HG02759 (cell line): ENCODE measurements around the gene SCN11A.
"Not testable (repeated sequence)": the region's sequence is repeated elsewhere in the genome, so short reads cannot be mapped to it uniquely, and the experiment has no call there.

ENCODE experiments used
- ATAC-seq: cut with Tn5 transposase; IDR thresholded peaks from one replicate; pipeline ENCODE4 v1.9.1; 2021; ENCODE audit warnings: mild to moderate bottlenecking, moderate library complexity; ENCODE audit not compliant: unreplicated experiment

SCN11A gene

DNA sequence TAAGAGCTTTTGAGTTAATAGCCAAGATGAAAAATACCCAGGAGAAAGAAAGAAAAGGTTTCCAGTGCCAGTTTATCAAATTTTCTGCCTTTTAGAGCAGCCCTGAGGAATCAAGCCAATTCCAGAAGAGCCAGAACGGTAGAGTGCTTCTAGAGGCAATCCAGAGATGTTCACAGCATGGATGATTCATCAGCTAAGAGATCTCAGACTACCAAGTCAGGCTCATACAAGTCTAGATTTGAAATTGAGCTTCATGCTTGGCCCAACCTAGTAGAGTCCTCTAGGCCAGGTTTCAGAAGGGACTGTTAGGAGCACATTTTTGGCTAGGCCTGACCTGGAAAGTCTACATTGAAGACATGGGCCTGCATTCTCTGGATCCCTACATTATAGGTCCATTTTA, 15.5 kb upstream of the SCN11A start:
- ATAC-seq, result no peak

DNA sequence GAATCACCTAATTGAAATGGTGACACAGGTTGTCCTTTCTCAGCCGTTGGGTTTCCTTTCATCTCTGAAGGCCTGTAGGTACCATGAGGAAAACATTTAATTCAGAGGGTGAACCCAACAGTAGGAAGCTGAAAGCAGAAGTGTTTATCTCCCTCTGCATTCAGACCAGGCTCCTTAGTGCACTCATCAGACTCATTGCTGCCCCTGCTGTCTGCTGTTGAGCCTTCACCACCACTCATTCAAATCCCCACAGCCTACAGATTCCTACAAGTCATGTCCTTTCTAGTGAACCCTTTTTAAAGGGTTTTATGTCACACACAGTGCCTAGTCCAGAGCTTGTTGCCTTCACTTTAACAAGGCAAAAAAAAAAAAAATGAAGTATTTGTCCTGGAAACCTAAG, 13.5 kb upstream of the SCN11A start:
- peak; percentile 99 for ATAC-seq

DNA sequence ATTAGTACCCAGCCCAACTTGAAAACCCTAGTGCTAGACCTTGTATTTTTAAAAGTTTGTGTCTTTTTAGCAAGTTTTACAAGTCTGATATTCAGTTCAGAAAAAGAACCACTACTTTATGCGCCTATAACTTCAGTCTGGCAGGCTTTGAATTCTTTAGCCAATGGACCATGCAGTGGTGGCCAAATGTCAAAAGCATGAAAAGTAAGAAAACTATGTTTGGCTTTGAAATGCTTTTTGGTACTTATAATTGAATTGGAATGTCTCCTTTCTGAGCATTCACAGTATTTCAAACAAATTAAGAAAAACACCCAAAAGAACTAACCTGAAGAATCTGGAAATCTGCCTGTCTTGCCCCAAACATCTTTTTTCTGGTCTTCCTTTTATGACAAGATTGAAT, 12.9 kb upstream of the SCN11A start:
- no peak for ATAC-seq

DNA sequence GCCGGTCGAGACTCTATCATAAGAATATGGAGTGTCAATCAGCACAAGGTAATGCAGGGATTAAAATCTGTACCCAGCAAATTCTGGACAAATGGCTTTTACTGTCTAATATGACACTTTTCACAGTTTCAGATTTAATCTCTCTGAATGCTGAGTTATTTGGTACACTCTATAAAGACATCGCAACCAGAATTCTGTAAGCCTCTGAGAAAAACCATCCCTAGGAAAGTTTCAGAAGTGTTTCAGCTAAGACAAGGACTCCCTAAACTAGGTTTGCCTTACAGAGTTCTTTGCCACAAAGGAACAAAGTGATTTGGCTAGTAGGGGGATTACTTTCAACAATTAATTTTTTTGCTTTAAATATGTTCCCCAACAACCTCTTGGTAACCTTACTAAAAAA, 11.4 kb upstream of the SCN11A start:
- ATAC-seq, result no peak

DNA sequence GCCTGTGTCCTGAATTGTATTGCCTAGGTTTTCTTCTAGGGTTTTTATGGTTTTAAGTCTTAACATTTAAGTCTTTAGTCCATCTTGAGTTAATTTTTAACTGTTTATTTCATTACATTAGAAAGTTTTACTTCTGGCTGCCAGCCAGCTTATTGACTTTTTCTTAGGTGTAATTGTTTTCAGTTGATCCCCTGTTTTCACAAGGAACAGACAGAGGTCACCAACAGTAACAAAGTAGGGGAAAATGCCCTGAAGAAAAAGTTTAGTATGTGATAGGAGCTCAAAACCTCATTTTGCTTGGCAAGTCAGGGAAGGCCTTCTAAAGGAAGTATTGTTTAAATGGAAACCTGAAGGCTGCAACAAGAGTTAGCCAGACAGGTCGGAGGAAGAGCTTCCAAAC, 10.4 kb upstream of the SCN11A start:
- ATAC-seq, result no peak

DNA sequence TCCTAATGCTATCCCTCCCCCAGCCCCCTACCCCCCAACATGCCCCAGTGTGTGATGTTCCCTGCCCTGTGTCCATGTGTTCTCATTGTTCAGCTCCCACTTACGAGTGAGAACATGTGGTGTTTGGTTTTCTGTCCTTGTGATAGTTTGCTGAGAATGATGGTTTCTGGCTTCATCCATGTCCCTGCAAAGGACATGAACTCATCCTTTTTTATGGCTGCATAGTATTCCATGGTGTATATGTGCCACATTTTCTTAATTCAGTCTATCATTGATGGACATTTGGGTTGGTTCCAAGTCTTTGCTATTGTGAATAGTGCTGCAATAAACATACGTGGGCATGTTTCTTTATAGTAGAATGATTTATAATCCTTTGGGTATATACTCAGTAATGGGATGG, 9.5 kb upstream of the SCN11A start:
- ATAC-seq, result not testable (repeated sequence)

DNA sequence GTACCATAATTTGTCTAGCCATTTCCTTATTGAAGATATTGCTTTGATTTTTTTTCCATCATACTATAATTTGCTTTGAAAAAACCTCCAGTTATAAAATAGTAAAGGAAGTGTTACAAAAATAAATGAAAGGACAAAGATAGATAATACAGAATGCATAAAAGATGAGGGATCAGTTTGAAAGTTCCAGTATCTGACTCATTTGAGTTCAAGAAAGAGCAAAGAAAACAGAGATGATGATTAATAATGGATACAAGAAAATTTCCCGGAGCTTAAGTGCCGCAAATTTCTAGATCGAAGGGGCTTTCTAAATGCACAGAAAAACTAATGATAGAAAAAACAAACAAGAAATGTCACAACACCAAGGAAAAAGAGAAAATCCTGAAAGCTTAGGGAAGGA, 4.4 kb upstream of the SCN11A start:
- ATAC-seq, result no peak

DNA sequence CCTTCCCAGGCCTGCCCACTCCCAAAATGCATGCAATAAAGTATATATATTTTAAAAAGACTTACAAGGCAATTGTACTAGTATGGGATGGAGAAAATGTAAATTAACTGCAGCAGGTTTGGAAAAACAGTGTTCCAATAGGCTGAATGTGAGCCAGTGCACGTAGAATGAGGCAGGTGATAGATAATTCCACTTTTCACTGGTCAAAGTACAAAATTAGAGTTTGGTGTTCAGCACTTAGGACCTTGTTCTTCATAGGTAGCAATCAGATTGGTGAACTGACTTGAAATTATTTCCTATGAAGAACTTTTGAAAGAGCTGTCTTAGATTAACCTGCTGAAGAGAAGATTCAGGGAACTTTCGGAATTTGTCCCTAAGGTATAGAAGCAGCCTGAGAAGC, 2.0 kb upstream of the SCN11A start:
- ATAC-seq, result no peak

DNA sequence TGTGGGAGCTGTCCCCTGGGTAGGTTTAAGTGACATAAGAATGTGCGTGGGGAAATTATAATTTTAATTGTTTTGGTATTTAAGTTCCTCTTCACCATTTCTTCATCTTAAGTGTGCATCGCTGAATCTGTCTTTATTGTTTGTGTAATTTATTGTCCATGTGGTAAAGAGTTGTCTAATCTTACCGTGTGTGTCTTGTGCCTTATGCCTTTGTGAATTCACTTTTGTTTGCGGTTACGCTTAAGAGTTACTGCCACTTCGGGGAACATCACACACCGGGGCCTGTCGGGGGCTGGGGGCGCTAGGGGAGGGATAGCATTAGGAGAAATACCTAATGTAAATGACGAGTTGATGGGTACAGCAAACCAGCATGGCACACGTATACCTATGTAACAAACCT, 839 bp upstream of the SCN11A start:
- ATAC-seq, result no peak

DNA sequence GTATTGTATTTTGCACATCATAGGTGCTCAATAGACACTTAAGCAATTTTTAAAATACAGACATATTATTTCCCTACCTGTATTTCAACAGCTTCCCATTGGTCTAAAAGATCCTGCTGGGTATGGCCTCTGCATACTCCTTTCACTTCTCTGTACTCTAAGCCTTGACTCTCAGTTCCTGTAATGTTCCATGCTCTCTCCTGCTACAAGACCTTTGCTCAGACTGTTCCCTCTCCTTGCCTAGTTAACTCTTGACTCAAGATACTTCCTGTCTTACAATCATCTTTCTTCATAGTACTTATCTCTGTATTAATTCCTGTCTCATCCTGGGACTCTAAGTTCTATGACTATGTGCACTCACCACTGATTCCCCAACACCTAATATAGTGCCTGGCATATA, 1.7 kb downstream of the SCN11A start:
- ATAC-seq, result no peak

DNA sequence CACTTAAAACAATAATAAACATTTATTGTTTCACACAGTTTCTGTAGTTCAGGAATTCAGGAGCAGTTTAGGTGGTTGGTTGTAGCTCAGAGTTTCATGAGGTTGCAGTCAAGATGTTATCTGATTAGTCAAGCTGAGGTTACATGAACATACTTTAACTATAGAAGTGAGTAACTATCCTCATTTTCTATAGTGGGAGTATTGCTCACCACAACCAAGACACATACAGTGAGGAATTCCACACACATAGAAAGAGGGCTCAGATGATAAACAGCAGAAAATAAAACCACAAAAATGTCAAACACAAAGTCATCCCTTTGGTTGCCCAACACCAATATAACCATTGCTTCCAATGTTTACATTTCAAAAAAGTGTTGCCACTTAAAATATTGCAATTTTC, 13.6 kb downstream of the SCN11A start:
- ATAC-seq, result no peak

DNA sequence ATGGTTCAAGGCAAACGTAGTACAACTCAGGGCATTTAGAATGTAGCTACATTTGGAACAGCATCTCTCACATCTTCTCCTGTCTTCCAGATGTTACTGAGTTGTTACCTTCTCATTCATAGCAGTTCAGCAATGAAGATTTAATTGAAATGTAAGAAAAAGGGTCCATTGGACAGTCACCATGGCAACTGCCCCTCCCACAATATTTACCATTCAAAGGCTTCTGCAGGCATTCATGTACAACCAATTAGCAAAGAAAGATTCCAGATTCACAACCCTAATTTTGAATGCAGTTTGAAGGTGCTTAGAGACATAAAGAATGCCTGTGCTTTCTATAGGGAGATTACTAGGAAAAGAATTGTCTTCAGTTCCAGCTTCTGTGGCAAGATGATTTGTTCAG, 22.2 kb downstream of the SCN11A start:
- no peak for ATAC-seq

DNA sequence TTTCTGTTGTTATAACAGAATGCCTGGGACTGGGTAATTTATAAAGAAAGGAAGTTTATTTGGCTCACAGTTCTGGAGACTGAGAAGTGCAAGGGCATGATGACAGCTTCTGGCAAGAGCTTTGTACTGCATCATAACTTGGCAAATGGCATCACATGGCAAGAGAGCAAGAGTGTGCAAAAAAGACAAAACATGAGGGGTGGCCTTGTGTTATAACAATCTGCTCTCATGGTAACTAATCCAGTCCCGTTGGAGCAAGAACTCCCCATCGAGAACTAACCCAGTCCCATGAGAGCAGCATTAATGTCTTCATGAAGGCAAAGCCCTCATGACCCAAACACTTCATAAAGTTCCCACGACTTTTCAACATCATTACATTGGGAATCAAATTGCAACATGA, 23.2 kb downstream of the SCN11A start:
- ATAC-seq, result no peak

DNA sequence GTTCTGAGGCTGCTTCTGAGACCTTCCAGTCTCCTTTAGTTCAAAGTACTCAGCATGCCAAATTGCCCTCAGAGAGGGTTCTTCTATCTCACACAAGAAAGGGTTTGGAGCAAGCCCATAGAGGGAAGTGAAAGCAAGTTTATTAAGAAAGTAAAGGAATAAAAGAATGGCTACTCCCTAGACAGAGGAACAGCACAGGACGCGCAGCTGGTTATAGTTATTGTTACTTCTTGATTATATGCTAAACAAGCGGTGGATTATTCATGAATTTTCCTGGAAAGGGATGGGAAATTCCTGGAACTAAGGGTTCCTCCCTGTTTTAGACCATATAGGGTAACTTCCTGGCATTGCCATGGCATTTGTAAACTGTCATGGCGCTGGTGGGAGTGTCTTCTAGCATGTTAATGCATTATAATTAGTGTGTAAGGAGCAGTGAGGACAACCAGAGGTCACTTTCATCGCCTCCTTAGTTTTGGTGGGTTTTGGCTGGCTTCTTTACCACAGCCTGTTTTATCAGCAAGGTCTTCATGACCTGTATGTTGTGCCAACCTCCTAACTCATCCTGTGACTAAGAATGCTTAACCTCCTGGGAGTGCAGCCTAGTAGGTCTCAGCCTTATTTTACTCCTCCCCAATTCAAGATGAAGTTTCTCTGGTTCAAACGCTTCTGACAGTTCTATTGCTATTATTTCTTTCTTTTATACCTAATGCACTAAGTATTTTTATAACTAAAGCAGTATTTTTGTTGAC, 26.3 kb downstream of the SCN11A start:
- ATAC-seq, result no peak

DNA sequence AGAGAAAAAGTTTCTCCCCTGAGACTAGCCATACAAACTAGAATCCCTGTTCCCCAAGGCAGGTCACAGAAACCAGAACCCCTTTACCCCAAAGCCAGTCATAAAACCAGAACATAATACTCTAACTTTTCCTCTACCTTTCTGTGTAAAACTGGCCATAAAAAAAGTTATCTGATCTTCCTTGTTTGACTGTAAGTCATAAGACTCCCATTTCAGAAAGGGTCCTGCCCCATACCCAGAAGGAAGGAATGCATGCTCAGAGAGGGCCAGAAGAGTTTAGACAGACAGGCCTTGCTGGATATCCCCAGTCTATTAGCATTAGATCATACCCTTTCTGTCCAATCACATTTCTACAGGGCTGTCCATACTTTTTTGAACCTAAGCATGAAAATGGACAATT, 27.2 kb downstream of the SCN11A start:
- ATAC-seq, result no peak

DNA sequence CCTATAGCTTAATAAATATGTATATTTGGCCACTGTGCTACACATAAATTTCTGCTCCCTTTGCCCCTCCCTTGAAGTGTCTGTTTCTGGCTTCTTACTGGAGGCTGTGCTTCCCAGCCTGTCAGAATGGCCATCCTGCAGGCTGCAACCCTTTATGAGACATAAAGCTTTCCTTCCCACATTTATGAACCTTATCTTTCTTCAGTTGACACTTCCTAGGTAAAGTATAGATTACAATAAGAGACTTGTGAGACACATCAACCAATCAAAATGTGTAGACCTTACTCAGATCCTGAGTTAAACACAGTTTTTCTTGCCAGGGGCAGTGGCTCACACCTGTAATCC, 29.5 kb downstream of the SCN11A start:
- ATAC-seq, result no peak

DNA sequence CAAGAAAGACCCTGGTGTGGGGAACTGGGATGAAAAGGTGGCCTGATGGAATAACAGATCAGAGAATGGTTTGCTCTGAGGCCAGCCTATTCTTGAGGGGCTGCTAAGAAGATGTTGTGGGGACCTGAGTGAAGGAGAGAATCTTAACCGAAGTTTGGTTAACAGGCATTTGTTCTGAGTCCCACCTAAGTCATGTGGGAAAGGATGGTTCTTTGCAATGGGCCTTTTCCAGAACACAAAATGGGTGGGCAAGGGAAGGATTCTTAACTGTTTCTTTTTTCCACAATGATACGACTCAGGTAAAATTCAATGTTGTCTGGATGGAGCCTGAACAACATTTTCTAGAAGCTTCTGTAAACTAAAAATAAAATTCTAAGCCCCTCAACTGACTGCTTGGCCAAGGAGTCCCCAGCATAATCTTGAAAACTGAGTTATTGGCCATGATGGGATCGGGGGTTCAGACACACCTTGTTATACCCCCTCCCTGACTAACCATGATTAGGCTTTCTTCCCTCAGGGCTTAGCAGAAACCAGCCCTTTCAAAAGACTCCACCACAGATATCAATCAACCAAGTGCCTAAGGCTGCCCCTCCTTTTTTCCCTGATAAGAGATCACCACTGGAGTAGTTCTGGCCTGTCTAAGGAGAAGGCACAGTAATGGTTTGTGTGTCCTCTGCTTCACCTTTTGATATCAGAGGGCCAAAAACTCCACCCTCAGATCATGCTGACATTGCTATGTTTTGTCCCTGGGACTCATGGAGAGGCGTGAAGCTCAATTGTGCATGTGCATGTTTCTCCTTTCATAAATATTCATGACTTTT, 30.1 kb downstream of the SCN11A start:
- ATAC-seq, result peak; percentile 8

DNA sequence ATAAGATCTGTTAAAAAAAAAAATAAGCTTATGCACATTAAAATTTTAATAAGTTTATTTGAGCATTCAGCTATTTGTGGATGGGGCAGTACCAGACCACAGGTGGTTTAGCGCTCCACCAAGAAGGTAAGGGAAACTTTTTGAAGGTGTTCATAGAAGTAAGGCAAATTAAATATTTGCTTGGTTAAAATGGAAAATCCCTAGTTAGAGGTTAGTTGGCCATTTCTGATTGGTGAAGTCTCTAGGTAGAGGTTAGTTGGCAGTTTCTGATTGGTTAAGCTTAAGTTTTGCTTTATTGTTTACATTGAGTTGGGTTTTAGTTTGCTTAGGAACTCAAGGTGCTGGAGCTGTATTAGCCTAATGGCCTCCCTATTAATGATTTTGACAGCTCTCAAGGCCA, 30.7 kb downstream of the SCN11A start:
- peak; percentile 72 for ATAC-seq

DNA sequence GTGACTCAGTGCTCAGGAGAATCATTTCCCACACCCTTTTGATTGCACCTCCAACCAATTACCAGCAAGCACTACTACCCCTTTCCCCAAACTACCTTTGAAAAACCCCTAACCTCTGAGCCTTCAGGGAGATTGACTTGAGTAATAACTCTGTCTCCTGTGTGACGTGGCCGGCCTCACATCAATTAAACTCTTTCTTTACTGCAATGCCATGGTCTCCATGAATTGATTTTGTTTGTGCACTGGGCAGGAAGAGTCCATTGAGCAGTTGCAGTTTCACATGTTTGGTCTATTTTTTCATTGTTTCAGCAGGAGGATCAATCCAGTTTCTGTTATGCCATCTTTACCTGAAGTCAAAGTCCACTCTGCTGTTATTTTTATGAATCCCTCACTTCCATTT, 32.4 kb downstream of the SCN11A start:
- ATAC-seq, result no peak

DNA sequence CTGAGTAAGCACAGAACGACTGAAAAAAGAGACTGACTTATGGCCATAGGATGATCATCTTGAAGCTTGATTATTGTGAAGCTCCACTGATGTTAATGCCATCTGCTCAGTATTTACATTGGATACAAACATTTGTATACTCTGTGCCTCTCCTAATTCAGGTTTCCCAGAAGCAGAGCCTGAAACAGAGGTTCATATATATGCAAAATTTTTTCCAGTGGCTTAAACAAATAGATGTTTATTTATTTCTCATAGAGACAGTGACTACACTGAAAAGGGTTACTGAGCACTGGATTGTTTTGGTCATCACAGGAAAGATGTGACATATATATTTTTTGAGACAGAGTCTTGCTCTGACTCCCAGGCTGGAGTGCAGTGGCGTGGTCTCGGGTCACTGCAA, 36.3 kb downstream of the SCN11A start:
- ATAC-seq, result no peak

DNA sequence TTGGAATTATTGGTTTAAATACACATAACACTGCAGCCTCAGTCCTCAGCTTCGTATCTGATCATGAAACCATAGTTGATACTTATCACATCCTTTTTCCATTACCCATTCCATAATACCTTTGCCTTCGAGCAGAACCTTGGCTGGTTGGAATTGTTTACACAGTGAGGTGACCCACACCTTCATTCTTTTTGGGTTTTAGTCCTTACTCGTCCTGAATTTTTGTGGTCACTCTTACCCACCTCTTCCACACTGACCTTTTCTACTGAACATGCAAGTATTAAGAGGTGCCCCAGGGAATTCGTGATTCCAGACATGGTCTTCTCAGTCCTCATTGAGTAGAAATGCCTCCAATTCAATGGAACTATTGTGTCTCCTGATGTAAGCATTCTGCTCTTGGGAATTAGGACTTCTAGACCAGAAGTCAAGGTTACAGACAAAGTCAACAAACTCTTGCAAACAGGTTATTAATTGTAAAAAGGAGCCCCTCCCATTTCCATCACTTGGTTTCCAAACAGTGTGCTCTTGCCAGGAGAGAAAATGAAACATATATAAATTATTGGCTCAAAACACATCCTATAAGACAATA, 37.7 kb downstream of the SCN11A start:
- ATAC-seq, result no peak

DNA sequence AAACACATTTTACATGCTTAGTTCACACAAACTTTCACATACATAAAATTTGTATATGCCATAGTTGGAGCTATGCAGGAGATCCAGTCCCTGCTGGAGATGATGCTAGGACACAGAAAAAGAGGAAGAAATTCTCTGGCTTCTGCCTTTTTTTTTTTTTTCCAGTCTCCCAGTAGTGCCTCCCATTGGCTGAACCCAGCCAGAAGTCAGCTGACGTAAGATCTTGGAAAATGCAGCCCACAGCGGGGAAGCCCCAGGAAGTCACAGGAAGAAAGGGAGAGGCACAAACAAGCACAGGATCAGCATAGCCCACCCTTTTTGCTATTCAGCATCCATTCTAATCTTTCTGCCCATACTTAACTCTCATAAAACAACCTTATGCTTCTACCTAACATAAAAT, 38.5 kb downstream of the SCN11A start:
- ATAC-seq, result no peak
